H1 (cell line): Measurements from ENCODE around the gene ABCG5. TPM values are rescaled to one million over a fixed set of nuclear protein-coding genes. Genes with fewer than 3 reads are reported as not detected.

ENCODE experiments used
- CTCF ChIA-PET: fragments of 300-600 bp; sonication (Branson Sonifier 250); formaldehyde crosslinking; loops from one replicate; lab custom pipeline; 2021; ENCODE audit not compliant: partially characterized antibody; lab: Charles Lee
- POLR2A ChIA-PET: fragments of 300-600 bp; sonication (Branson Sonifier 250); formaldehyde crosslinking; loops from one replicate; lab custom pipeline; 2021; ENCODE audit warnings: inconsistent platforms; ENCODE audit not compliant: partially characterized antibody; lab: Charles Lee
- DNase-seq, 2 experiments: peaks; one replicate each; pipeline versions ENCODE4 v3.0.0 to v3.0.0-alpha.2; 2010 to 2022; ENCODE audit warnings: low spot score in 2 of 2, low read depth in 1 of 2, mixed read lengths in 1 of 2
- FAIRE-seq: peaks from 2 replicates; lab custom pipeline; 2011; peaks lifted over from hg19 to GRCh38; lab: Jason Lieb, UNC
- H2AFZ ChIP-seq: 2 replicates; pipeline ENCODE4 v1.8.1; 2012; ENCODE audit warnings: low read length, inconsistent platforms
- H2AK5ac ChIP-seq: 2 replicates; pipeline ENCODE4 v1.6.1; 2013; ENCODE audit warnings: low read depth, low read length
- H2BK120ac ChIP-seq: replicated peaks from 2 replicates; pipeline ENCODE3; 2013; ENCODE audit warnings: low read depth, low read length, inconsistent platforms
- H2BK12ac ChIP-seq: 2 replicates; pipeline ENCODE4 v1.6.1; 2013; ENCODE audit warnings: low read depth, low read length
- H2BK15ac ChIP-seq: 2 replicates; pipeline ENCODE4 v1.6.1; 2013; ENCODE audit warnings: low read length
- H2BK20ac ChIP-seq: 2 replicates; pipeline ENCODE4 v1.6.1; 2013; ENCODE audit warnings: low read length
- H2BK5ac ChIP-seq: 2 replicates; pipeline ENCODE4 v1.6.1; 2013; ENCODE audit warnings: low read depth, low read length
- H3K14ac ChIP-seq: 2 replicates; pipeline ENCODE4 v1.6.1; 2013; ENCODE audit warnings: inconsistent platforms; ENCODE audit not compliant: insufficient read length
- H3K18ac ChIP-seq: 2 replicates; pipeline ENCODE4 v1.6.1; 2013; ENCODE audit warnings: low read length; ENCODE audit errors: extremely low read depth
- H3K23ac ChIP-seq: 2 replicates; pipeline ENCODE4 v1.6.1; 2013; ENCODE audit warnings: inconsistent platforms; ENCODE audit not compliant: insufficient read length
- H3K23me2 ChIP-seq: 2 replicates; pipeline ENCODE4 v1.6.1; 2013; ENCODE audit warnings: low read depth, low read length
- H3K27ac ChIP-seq: 2 replicates; pipeline ENCODE4 v1.6.1; 2011; ENCODE audit warnings: low read depth, low read length, inconsistent platforms
- H3K27me3 ChIP-seq, 4 experiments: replicated peaks in 1 of 4; 1 replicate in 1 of 4; 2 replicates in 3 of 4; pipeline versions ENCODE4 v1.6.1 to v1.8.1; 2011 to 2013; ENCODE audit warnings: low read length in 3 of 4, mild to moderate bottlenecking in 3 of 4, inconsistent platforms in 2 of 4, mixed read lengths in 2 of 4, moderate library complexity in 1 of 4; ENCODE audit not compliant: control insufficient read depth in 3 of 4, insufficient read depth in 3 of 4; ENCODE audit errors: extremely low read depth in 1 of 4
- H3K36me3 ChIP-seq, 4 experiments: 2 replicates each; pipeline versions ENCODE4 v1.6.1 to v1.8.1; 2011 to 2013; ENCODE audit warnings: mild to moderate bottlenecking in 4 of 4, low read length in 3 of 4, moderate library complexity in 2 of 4, control low read depth in 1 of 4, inconsistent platforms in 1 of 4; ENCODE audit not compliant: insufficient read depth in 4 of 4, control insufficient read depth in 2 of 4
- H3K4ac ChIP-seq: replicated peaks from 2 replicates; pipeline ENCODE3; 2013; ENCODE audit warnings: low read length, low read depth, mixed read lengths, inconsistent platforms; ENCODE audit not compliant: insufficient read length
- H3K4me1 ChIP-seq, 4 experiments: replicated peaks in 1 of 4; 1 replicate in 1 of 4; 2 replicates in 3 of 4; pipeline versions ENCODE4 v1.6.1 to v1.8.1; 2011 to 2013; ENCODE audit warnings: low read length in 3 of 4, inconsistent platforms in 2 of 4, mixed read lengths in 1 of 4; ENCODE audit not compliant: insufficient read depth in 4 of 4, control insufficient read depth in 3 of 4
- H3K4me2 ChIP-seq, 2 experiments: 2 replicates each; pipeline versions ENCODE4 v1.6.1 to v1.8.1; 2011 to 2013; ENCODE audit warnings: low read depth in 2 of 2, low read length in 2 of 2, control low read depth in 1 of 2, inconsistent platforms in 1 of 2, mild to moderate bottlenecking in 1 of 2; ENCODE audit not compliant: insufficient read depth in 1 of 2
- H3K4me3 ChIP-seq, 4 experiments: fragments of 200-600, 300-600 bp in 1 of 4; sonication (generic), shearing (Covaris generic), sonication (Bioruptor Twin) in 1 of 4; 2 replicates each; pipeline versions ENCODE4 v1.5.1 to v1.8.1; 2011 to 2016; ENCODE audit warnings: low read length in 4 of 4, low read depth in 3 of 4, control low read depth in 2 of 4, inconsistent platforms in 2 of 4, mild to moderate bottlenecking in 2 of 4, mixed read lengths in 1 of 4, moderate library complexity in 1 of 4; ENCODE audit not compliant: insufficient read depth in 2 of 4; ENCODE audit errors: extremely low read depth in 1 of 4
- H3K56ac ChIP-seq: replicated peaks from 2 replicates; pipeline ENCODE3; 2013; ENCODE audit warnings: low read depth, mild to moderate bottlenecking, mixed read lengths, low read length, inconsistent platforms; ENCODE audit not compliant: insufficient read length
- H3K79me1 ChIP-seq: 2 replicates; pipeline ENCODE4 v1.6.1; 2013; ENCODE audit warnings: low read depth, low read length, control low read depth
- H3K79me2 ChIP-seq, 2 experiments: 2 replicates each; pipeline versions ENCODE4 v1.6.1 to v1.8.1; 2012 to 2013; ENCODE audit warnings: low read length in 2 of 2, mild to moderate bottlenecking in 2 of 2, inconsistent platforms in 1 of 2; ENCODE audit not compliant: insufficient read depth in 2 of 2, control insufficient read depth in 1 of 2
- H3K9ac ChIP-seq, 4 experiments: replicated peaks in 1 of 4; 1 replicate in 1 of 4; 2 replicates in 3 of 4; pipeline versions ENCODE4 v1.6.1 to v1.8.1; 2011 to 2013; ENCODE audit warnings: low read depth in 3 of 4, low read length in 3 of 4, control low read depth in 2 of 4, mild to moderate bottlenecking in 2 of 4, moderate library complexity in 2 of 4, inconsistent platforms in 1 of 4; ENCODE audit errors: extremely low read depth in 1 of 4
- H3K9me3 ChIP-seq, 2 experiments: 2 replicates each; pipeline versions ENCODE4 v1.6.1 to v1.8.1; 2012 to 2013; ENCODE audit warnings: mild to moderate bottlenecking in 2 of 2, moderate library complexity in 2 of 2, control low read depth in 1 of 2, inconsistent platforms in 1 of 2, low read depth in 1 of 2, low read length in 1 of 2, mixed read lengths in 1 of 2; ENCODE audit not compliant: insufficient read depth in 2 of 2
- H4K20me1 ChIP-seq, 2 experiments: replicated peaks in 1 of 2; 2 replicates each; pipeline versions ENCODE3 to v1.8.1; 2011 to 2013; ENCODE audit warnings: inconsistent platforms in 2 of 2, low read length in 2 of 2, mild to moderate bottlenecking in 1 of 2; ENCODE audit not compliant: insufficient read depth in 2 of 2, control insufficient read depth in 1 of 2
- H4K5ac ChIP-seq: 2 replicates; pipeline ENCODE4 v1.6.1; 2013; ENCODE audit warnings: low read length, low read depth, mixed read lengths, inconsistent platforms; ENCODE audit not compliant: insufficient read length
- H4K8ac ChIP-seq: 2 replicates; pipeline ENCODE4 v1.8.0; 2013; ENCODE audit warnings: mild to moderate bottlenecking, moderate library complexity, low read length, inconsistent platforms; ENCODE audit not compliant: insufficient read depth; ENCODE audit errors: extremely low read depth
- H4K91ac ChIP-seq: replicated peaks from 2 replicates; pipeline ENCODE3; 2013; ENCODE audit warnings: low read length, mixed read lengths, inconsistent platforms; ENCODE audit not compliant: insufficient read length
- SRF ChIP-seq: IDR thresholded peaks from 2 replicates; pipeline ENCODE4 v1.6.1; 2011; ENCODE audit warnings: mild to moderate bottlenecking, low read depth, low read length, moderate library complexity
- WGBS, 2 experiments: shearing (Covaris generic) in 1 of 2; methylation state at CpG; one replicate each; pipeline versions ENCODE4 v1.1.6 to v1.1.7; 2013 to 2015; ENCODE audit warnings: low lambda C conversion rate in 2 of 2, mixed read lengths in 2 of 2, inconsistent platforms in 1 of 2, low coverage in 1 of 2, missing lambda C conversion rate in 1 of 2; ENCODE audit not compliant: insufficient replicate concordance in 2 of 2, insufficient coverage in 1 of 2, insufficient read length in 1 of 2; ENCODE audit errors: extremely low coverage in 1 of 2, missing lambda C conversion rate in 1 of 2; 5-methylcytosine and 5-hydroxymethylcytosine counted together
- polyA plus RNA-seq, 7 experiments: library from polyadenylated mRNA; depleted of rRNA in 3 of 7; stranded (reverse) in 5 of 7; unstranded in 2 of 7; fragments of >200 nt in 5 of 7; fragments of 200-250 nt in 2 of 7; gene quantifications; 1 replicate in 5 of 7; 2 replicates in 1 of 7; 4 replicates in 1 of 7; pipeline versions ENCODE4 v1.2.1 to v1.2.3, GENCODE V29; 2011 to 2013; ENCODE audit warnings: missing spikeins in 2 of 7, mixed read lengths in 2 of 7
- total RNA-seq: library from RNA; stranded (reverse); fragmentation: NEBNext Ultra II Directional; extraction: Animal tissue kit (Norgen Biotek cat#: 25700); gene quantifications from 2 replicates; pipeline ENCODE4 v1.2.1, GENCODE V29; 2021

The ABCG5 gene
- total and polyA plus RNA-seq, 2 of the 8 experiments (the other 6 are each of a cell fraction or from before 2014, with no cell fraction given) = not detected

DNA sequence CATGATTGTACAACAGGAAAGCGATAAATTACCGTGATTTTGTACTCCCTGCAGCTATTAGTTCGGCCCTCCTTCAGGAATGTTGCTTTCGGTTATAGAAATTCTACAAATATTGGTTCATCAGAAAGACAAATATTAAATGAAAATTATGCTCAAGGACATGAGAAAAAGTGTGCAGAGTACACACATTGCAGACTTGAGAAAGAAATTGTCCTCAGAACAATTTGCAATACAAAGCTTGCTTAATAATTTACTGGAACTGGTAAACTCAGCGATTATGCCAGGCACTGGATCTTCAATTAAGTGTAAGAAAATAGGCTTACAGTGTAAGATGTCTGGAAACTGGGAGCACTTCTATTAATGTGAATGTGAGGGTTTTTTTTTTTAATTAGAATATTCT, 46.0 kb upstream of the ABCG5 start:
- Histone ChIP-seq H2BK120ac (no peak overlapping the region), H3K9ac (no peak overlapping the region), H4K8ac (no peak overlapping the region), H3K79me2 (no peaks in the 10 kb centered on the region), H2BK5ac (no peak overlapping the region), H3K4me2 (no peak overlapping the region), H4K20me1 (peaks cover 0 to 2% of the 10 kb centered on the region in 2 experiments), H2AFZ (no peak overlapping the region), H3K79me1 (no peaks in the 10 kb centered on the region), H3K27ac (no peak overlapping the region), H2AK5ac (no peak overlapping the region), H3K4me3 (no peak overlapping the region), H3K23me2 (no peaks in the 10 kb centered on the region), H4K91ac (no peak overlapping the region), H3K4ac (no peak overlapping the region), H2BK12ac (no peak overlapping the region), H2BK20ac (no peak overlapping the region), H2BK15ac (no peak overlapping the region), H4K5ac (no peak overlapping the region), H3K56ac (no peak overlapping the region), H3K4me1 (no peaks in the 10 kb centered on the region), H3K23ac (no peak overlapping the region), H3K27me3 (no peaks in the 10 kb centered on the region), H3K36me3 (peaks cover 8 to 33% (median 20%) of the 10 kb centered on the region in 4 experiments), H3K18ac (no peak overlapping the region), H3K14ac (no peak overlapping the region), H3K9me3 (no peaks in the 10 kb centered on the region)
- ChIA-PET CTCF (interaction anchor here (0.8 to 1.2 kb wide), 2 partner anchors 10 to 67 kb away, joined by 3 to 5 read pairs; no protein-coding TSS in a partner anchor), POLR2A (interaction anchor here (1.0 to 1.9 kb wide), 3 partner anchors 9 to 107 kb away, joined by 3 to 8 read pairs (median 5); no protein-coding TSS in a partner anchor)
- no peak for TF ChIP-seq SRF
- no peak for FAIRE-seq
- WGBS, 2 experiments = 85% methylated on average over 5 of the region's 5 CpGs; no CpG with 5 or more reads in 1 of the 2 experiments
- no peak for DNase-seq
